Nasal cavity respiratory epithelium epithelial cell of viscerocranial mucosa (primary cell): ENCODE data around the gene P2RY6. TPM values are rescaled to one million over a fixed set of nuclear protein-coding genes. Genes with fewer than 3 reads are reported as not detected.

Source experiments
- total RNA-seq: library from RNA; depleted of rRNA; stranded (reverse); fragments of >200 nt; gene quantifications from 2 replicates; pipeline ENCODE4 v1.2.3, GENCODE V29; 2014

Gene P2RY6
- total RNA-seq, result 0.64 TPM in 1 of 2 replicates, not detected in the other

GRCh38 chr11:73271936-73272679, at the start of gene P2RY6:
TSS of gene P2RY6 (plus strand) at chr11:73272338. CDS start at chr11:73296519, 24,181 bp downstream.

DNA sequence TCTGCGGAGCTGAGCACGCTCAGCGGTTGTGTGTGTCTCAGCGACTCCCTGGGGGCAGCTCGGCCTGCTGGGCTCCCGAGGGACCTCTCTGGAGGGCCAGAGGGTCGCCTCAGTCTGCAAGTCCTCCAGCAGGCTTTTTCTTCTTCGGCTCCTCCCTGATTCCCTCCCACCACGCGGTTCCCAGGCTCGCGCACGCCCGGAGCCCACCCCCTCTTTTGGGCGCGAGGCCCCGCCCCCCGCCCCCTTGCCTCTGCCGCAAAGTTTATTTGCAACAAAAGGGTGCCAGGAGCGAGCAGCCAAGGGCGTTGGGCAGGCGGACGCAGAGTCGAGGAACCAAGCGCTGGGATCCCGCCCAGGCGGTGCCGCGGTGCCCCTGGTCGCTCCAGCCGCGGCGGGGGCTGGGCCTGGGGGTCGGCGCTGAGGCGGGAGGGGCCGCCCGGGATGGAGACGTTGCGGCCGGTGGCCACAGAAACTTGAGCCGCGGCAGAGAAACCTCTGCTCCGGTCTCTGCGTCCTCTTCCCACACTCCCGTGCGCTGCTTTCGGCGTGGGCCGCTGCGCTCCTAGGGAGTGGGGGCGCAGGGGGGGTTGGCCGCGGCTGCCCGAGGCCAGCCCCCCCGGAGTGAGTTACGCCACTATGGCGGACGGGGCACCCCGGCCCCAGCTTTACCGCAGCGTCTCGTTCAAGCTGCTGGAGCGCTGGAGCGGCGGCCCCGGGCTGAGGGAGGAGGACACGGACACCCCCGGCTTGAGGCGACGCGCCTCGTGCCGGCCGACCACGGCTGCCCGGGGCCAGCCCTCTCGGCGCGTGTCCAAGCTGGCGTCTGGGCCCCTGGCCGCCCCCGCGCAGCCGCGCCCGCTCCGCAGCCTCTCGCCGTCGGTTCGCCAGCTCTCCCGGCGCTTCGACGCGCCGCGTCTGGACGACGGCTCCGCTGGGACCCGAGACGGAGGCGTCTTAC, 36.1 kb downstream of the P2RY6 start, which contains the start of gene ARHGEF17:
Gene ARHGEF17 (plus strand): TSS at position 274 of the 958 bp plus-strand sequence. CDS start 363 bp downstream, at position 637.

Other genes with a start within 250 kb of the P2RY6 start
- gene FCHSD2, start 130.0 kb upstream of the P2RY6 start, total RNA-seq, result 7.9 and 14.4 TPM in 2 replicates
- gene P2RY2, start 54.1 kb upstream of the P2RY6 start, total RNA-seq, result 3.8 and 30.9 TPM in 2 replicates
- gene ARHGEF17, start 35.9 kb downstream of the P2RY6 start, total RNA-seq, result 3.8 and 13.0 TPM in 2 replicates
- 4.1 and 4.4 TPM in 2 replicates for gene RELT, start 104.1 kb downstream of the P2RY6 start, total RNA-seq